SW480 (cell line): ENCODE results near the gene MYO1D.

Experiments
- DNase-seq: peaks from one replicate; pipeline ENCODE4 v3.0.0-alpha.2; 2016; ENCODE audit warnings: low spot score

Gene MYO1D

DNA sequence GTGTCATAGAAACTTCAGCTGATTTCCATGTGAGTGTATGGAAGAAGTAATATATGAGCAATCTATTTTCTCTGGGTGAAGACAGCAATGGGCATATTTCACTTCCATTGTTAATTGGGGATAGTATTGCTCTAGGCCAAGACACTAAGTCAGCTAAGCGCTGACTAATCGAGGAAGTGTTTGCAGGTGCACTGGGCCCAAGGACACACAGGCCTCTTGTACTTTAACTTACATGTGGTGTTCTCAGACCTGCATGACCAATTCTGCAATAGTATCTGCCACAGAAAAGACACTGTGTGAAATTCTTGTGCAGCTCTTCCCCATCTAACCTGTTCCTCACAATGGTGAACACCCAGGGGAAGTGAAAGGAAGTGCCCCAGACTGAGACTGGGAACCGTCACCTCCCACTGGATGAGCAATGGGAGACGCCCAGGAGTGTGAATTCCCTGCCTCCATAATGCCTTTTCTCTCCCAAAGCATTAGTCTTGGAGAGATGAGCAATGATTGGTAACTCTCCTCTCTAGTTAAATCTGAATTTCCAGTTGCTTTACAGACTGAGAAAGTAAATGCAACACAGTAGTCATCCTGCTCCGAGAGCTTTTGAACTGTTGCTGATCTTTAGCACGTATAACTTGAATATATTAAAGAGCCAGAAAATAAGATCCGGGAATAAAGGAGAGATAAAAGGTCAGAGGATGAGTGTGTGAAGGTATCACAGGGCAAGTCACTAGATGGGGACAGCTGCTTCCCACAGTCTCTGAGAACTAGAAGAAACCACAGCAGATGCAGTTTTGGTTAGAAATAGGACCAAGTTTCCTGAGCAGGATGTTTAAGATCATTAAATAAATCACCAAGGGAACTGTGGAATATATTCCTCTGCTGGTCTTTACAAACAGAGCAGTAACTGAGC is 307.5 kb downstream of the MYO1D start:
- DNase-seq = no peak

DNA sequence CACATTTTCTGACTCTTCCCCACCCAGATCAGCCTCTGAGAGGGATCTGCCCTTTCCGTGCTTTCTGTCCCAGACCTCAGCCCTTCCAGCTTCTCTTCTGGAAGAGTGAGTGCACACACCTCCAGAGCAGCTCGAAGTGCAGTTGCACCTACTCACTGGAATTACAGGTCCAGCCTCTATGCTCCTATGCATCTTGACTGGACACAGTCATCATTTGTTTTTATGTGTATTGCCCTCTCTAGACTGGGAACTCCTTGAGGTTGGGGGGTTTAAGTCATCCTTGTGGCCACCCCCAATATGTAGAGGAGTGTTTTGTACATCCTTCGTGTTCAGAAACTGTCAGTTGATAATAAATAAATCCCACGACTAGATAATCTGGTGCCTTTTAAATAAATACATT is 308.2 kb downstream of the MYO1D start:
- DNase-seq = no peak

DNA sequence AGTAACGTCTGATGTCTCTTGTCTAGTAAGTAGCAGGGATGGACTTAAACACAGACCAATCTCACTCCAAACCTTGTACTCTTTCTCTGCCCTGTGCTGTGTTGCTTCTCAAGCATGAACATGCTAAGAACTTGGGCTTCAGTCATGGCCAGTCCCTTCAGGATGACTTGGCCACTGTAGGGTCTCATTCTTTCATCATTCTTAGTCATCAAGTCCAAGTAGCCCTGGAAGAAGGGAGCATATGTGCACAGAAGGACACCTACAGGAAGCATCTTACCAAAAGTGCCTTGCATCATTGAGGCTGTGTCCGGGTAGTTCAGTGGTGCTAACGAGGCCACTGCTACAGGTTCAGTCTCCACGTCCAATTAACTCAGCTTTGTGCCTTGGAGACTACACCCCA is 309.4 kb downstream of the MYO1D start:
- DNase-seq = no peak

- DNase-seq = no peak
Measured at GRCh38 chr17:32567086-32567485, 309.8 kb downstream of the MYO1D start.

DNA sequence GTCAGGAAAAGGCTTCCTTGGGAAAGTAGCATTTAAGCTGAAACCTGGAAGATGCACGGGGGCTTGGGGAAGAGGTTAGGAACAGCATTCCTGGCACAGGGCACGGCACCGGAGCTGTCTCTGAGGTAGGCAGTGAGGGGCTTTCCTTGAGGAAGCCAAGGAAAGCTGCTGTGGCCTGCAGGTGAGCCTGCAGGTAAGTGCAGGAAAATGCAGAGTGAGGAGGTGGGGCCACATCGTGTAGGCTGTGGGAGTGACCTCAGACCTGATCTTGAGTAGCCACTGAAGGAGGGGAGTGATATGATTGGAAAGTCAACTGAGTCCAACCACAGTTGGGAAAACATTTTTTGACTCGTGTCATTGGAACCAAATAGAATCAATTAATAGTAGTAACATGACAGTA is 310.6 kb downstream of the MYO1D start:
- no peak for DNase-seq

DNA sequence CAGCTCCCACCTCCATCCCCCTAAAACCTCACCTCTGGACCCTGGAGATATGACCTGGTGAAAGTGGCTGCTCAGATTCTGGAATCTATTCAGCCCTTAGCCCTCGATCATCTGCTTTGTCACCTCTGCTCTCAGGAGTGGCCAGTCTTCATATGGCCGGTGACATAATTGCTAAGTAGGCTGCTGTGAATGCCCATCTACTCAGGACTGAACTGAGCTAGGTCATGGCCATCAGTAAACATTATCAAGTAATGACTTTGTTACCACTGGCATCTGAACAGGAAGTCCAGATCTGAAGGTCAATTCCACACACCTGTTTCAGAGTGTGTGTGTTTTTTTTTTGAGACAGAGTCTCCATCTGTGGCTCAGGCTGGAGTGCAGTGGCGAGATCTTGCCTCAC is 311.5 kb downstream of the MYO1D start:
- no peak for DNase-seq

DNA sequence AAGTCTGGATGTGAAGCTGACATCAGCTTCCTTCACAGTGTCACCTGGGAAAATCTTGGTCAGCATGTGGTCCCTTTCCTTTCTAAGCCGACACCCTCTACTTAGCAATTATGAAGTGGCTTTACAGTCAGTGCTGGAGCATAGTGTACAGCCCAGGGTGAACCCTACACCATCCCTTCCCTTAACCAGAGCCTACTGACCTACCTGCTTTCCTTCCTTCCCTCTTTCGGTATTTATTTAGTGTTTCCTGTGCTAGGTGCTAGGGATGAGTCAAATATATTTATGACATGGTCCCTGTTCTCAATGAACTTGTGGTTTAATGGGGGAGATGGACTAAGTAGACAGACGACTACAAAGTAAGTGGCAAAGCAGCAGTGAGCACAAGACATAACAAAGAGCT is 312.6 kb downstream of the MYO1D start:
- DNase-seq = peak; percentile 20

GRCh38 chr17:32563583-32563982 is 313.3 kb downstream of the MYO1D start:
- DNase-seq = no peak

GRCh38 chr17:32558997-32559650 is 317.8 kb downstream of the MYO1D start:
- no peak for DNase-seq

DNA sequence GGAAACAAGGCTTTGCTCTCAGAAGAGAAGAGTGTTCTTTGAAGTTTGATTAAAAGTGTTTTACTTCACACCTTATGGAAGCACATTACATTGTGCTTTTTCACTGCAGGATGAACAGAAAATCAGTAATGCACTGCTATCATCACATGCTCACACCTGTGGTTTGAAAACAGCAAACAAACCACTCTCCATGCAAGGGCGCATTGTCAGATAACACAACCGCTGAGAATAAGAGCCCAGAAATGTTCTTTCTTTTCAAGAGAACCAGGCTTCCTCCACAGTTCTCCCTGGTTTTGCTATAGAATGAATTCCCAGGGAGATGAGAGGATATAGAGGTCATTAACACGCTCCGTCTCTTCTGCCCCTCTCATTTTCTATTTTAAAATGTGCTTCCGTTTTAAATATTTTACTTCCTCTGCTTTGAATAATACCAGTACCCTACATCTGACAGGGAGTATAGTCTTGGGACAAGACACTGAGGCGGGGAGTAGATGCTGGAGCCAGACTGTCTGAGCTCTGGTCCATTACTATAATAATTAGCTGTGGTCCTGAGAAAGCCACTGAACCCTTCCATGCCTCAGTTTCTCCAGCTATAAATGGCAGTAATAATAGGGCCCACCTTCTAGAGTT is 318.5 kb downstream of the MYO1D start:
- no peak for DNase-seq

DNA sequence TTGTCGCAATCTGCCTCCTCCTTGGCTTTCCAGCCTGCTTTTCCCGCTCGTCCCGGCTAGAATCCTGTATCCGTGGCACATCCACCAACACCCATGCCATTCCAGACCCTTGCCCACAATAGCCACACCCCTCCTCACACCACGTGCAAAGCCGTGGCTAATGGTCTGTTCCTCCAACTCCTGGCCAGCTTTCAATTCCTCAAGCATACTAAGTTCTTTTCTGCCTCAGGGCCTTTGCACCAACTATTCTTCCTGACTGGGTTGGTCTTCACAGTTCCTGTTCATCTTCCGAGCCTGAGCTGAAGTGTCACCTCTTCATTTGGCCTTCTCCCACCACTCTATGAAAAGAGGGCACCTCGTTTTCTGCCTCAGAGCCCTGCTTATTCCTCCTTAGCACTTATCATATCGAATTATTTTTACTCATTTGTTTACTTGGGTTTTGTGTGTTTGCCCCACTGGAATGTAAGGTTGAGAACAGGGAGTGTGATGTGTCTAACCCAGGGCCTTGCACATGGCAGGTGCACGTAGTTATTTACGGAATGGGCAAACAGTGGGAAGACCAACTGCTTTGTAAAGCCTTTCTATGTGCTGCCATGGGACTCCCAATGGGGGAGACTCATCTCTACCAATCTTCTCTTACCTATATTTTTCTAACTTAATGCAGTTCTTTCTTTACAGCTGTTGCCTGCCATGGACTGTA is 321.2 kb downstream of the MYO1D start:
- no peak for DNase-seq

DNA sequence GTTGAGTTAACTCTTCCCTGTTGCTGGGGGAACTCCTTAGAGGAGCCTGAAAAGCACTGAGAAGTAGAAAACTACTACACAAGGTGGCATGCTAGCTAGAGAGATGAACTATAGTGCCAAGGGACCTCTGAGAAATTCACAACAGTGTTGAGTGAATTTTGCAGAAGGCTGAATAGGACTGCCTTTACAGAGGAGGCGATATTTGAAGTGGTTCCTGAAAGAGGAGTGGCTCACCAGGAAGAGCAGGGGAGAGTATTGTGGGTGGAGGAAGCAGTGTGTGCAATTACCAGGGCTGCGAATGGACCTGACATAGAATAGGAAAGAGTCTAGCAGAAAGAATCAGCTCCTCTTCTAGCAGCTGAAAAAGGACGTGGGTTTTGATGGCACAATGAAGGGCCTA is 323.8 kb downstream of the MYO1D start:
- DNase-seq = peak; percentile 59

DNA sequence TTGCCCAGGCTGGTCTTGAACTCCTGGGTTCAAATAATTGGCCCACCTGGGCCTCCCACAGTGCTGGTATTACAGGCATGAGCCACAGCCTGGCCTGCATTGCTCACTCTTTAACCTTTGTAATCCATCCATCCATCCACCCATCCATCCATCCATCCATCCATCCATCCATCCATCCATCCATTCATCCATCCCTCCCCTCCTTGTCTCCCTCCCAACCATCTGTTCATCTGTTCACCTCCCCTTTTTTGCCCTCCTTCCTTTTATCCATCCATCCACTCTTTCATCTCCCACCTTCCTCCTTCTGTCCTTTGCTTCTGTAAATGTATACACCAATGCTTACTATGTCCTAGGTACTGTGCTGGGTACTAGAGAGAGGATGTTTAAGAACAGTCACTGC is 324.6 kb downstream of the MYO1D start:
- DNase-seq = no peak

GRCh38 chr17:32551186-32551955 is 325.6 kb downstream of the MYO1D start:
- peak; percentile 89 for DNase-seq

GRCh38 chr17:32549559-32549958 is 327.4 kb downstream of the MYO1D start:
- no peak for DNase-seq

- DNase-seq = no peak
Measured at GRCh38 chr17:32546031-32546444, 330.9 kb downstream of the MYO1D start.

GRCh38 chr17:32542186-32542585 is 334.7 kb downstream of the MYO1D start:
- DNase-seq = no peak

DNA sequence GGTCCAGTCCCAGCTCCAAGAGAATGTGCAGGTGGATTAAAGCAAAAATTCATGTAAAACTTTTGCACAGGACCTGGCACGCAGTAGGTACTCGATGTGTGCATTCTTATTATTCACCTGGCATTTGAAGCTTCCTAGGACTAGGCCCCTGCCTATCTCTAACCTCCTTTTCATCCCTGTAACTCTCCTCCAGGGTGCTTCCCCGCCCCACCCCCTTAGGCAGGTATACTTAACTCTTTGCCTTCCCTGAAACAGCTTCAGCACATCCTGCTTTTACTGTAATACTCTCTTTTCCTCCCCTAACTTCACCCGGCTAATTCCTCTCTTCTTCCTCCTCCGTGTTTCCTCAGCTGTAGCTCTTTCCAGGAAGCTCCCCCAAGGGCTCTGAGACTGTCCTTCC is 335.3 kb downstream of the MYO1D start:
- no peak for DNase-seq

DNA sequence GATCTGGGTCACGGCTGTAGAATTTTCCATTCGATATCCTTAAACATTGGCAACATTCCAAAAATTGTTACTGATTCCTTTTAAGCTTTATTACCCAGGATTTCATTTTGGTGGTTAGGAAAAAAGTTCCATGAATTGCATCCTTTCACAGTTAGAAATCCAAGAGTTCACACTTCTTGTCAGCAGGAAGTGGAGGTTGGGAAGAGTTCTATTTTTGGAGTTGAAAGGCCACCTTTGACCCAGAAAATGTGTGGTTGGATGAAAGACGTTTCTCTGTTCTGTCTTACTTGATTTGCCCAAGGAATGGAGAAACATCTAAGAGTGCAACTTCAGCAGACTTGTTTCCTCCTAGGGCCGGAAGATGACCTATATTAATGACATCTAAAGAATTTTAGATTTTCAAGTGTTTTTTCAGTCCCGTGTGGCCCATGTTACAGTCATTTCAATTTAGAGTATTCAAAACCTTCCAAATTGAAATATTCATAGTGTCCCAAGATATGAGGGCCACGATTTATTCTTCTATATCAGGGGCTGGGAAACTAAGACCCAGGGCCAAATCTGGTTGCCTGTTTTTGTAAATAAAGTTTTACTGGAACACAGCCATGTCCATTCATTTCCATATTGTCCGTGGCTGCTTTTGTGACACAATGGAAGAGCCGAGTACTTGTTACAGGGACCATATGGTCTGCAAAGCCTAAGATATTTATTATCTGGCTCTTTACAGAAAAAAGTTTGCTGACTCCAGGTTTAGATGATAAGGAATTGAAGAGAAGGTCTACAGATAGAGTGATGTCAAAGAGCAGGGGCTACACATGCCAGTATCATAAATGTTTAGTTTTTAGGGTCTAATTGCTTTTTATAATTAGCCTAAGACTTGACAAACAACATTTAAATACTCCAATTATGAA is 339.9 kb downstream of the MYO1D start:
- DNase-seq = peak; percentile 58

DNA sequence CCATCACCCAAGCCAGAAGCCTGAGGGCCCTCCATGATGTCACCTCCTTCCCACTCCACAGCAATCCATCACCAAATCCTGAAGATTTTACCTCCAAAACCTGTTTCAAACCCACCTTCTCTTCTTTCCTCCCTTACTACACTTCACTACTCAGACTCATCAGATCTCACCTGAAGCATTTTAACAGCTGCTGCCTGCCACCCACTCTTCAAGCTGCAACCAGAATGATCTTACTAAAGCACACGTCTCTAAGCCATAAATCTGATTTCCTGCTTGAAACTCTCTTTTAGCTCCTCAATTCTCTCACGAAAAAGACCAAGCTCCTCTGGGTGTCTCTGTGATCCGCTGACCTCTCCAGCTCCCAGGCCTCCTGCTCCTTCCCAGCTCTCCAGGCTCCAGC is 343.6 kb downstream of the MYO1D start:
- DNase-seq = no peak

DNA sequence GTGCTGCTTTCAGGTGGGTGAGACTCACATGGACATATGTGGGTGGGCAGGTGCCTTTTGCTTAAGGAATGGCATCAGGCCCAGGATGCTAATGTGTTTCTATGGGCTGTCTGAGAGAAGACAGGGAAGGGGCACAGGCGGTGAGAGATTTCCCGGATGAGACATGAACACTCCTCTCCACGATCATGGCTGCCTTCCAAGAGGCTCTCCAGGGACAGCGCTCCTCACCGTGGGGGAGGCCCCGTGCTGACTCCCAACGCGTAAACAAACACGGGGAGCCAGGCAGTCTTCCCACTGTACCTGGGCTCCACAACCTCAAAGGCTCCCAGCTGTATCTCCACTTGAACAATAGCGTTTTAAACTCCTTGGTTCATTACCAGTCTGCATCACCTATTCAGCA is 347.3 kb downstream of the MYO1D start:
- no peak for DNase-seq
